ENCODE measurements around the gene ORC3. TPM values are rescaled to one million over a fixed set of nuclear protein-coding genes. Genes with fewer than 3 reads are reported as not detected.

ORC3 gene
- total RNA-seq, 1 experiment from 2014 or later, result 28.6 TPM

Other genes starting within 250 kb of the ORC3 start
- gene C6orf163, start 245.3 kb upstream of the ORC3 start, total RNA-seq (2014; rRNA removed; shearing (Covaris generic)), result 0.12 TPM in 1 of 2 replicates, not detected in the other
- 0.97 and 1.6 TPM in 2 replicates for gene CFAP206, start 182.2 kb upstream of the ORC3 start, total RNA-seq (2014; rRNA removed; shearing (Covaris generic))
- 15.8 and 22.2 TPM in 2 replicates for gene SLC35A1, start 117.2 kb upstream of the ORC3 start, total RNA-seq (2014; rRNA removed; shearing (Covaris generic))
- 19.7 and 23.5 TPM in 2 replicates for gene RARS2, start 148 bp upstream of the ORC3 start, total RNA-seq (2014; rRNA removed; shearing (Covaris generic))
- gene AKIRIN2, start 112.1 kb downstream of the ORC3 start, total RNA-seq (2014; rRNA removed; shearing (Covaris generic)), result 10.1 and 10.7 TPM in 2 replicates